Measurements from ENCODE around the gene SEC14L1.
A peak's percentile ranks its signal among the peaks of the same experiment; 100 is the strongest.

The SEC14L1 gene

GRCh38 chr17:77208856-77209255 is 68.1 kb downstream of the SEC14L1 start:
- Histone ChIP-seq H3K4me1 (ENCODE audit: low read length) (peaks cover 88% of the 10 kb centered on the region), H3K9me2 (replicated peaks; ENCODE audit: insufficient read depth, low read length) (no peaks in the 10 kb centered on the region), H3K36me3 (replicated peaks; ENCODE audit: insufficient read depth, low read length) (peaks cover 47% of the 10 kb centered on the region), H3K9me3 (replicated peaks; ENCODE audit: insufficient read depth, low read length) (no peaks in the 10 kb centered on the region), H3K9ac (ENCODE audit: low read length) (peak overlapping the region; percentile 66), H3K27ac (ENCODE audit: low read length) (peak overlapping the region; percentile 98), H3K4me2 (ENCODE audit: low read depth, low read length) (peak overlapping the region; percentile 41), H3K27me3 (replicated peaks; ENCODE audit: insufficient read depth, low read length) (no peaks in the 10 kb centered on the region), H3K4me3 (ENCODE audit: low read length) (no peak overlapping the region), H3K79me2 (ENCODE audit: low read length) (peaks cover 70% of the 10 kb centered on the region), H2AFZ (ENCODE audit: low read length) (no peak overlapping the region), H4K20me1 (ENCODE audit: insufficient read depth, low read length) (no peaks in the 10 kb centered on the region), H3F3A (ENCODE audit: insufficient read depth, low read length) (peaks cover 83% of the 10 kb centered on the region)
- TF ChIP-seq CTCF (IDR thresholded peaks at IDR 0.05; ENCODE audit: low read length) (no peak), EZH2phosphoT487 (IDR thresholded peaks at IDR 0.05; ENCODE audit: low read length) (no peak), EZH2 (optimal IDR thresholded peaks at IDR 0.05; ENCODE audit: low read depth, low read length) (no peak)
- DNase-seq = no peak

GRCh38 chr17:77209330-77209748 is 68.6 kb downstream of the SEC14L1 start:
- H3F3A ChIP-seq (ENCODE audit: insufficient read depth, low read length) = peaks cover 83% of the 10 kb centered on the region
- H2AFZ ChIP-seq (ENCODE audit: low read length) = no peak overlapping the region
- no peaks in the 10 kb centered on the region for H3K27me3 ChIP-seq (replicated peaks; ENCODE audit: insufficient read depth, low read length)
- peak overlapping the region; percentile 98 for H3K27ac ChIP-seq (ENCODE audit: low read length)
- no peak overlapping the region for H3K4me3 ChIP-seq (ENCODE audit: low read length)
- H3K4me1 ChIP-seq (ENCODE audit: low read length) = peaks cover 91% of the 10 kb centered on the region
- H3K4me2 ChIP-seq (ENCODE audit: low read depth, low read length) = peak overlapping the region; percentile 41
- no peaks in the 10 kb centered on the region for H3K9me3 ChIP-seq (replicated peaks; ENCODE audit: insufficient read depth, low read length)
- H3K9ac ChIP-seq (ENCODE audit: low read length) = peak overlapping the region; percentile 66
- peak; percentile 87 for DNase-seq
- peaks cover 70% of the 10 kb centered on the region for H3K79me2 ChIP-seq (ENCODE audit: low read length)
- H4K20me1 ChIP-seq (ENCODE audit: insufficient read depth, low read length) = no peaks in the 10 kb centered on the region
- no peaks in the 10 kb centered on the region for H3K9me2 ChIP-seq (replicated peaks; ENCODE audit: insufficient read depth, low read length)
- no peak for TF ChIP-seq EZH2 (optimal IDR thresholded peaks at IDR 0.05; ENCODE audit: low read depth, low read length)
- TF ChIP-seq CTCF (IDR thresholded peaks at IDR 0.05; ENCODE audit: low read length) = no peak
- no peak for TF ChIP-seq EZH2phosphoT487 (IDR thresholded peaks at IDR 0.05; ENCODE audit: low read length)
- H3K36me3 ChIP-seq (replicated peaks; ENCODE audit: insufficient read depth, low read length) = peaks cover 50% of the 10 kb centered on the region

- Histone ChIP-seq H2AFZ (ENCODE audit: low read length) (no peak overlapping the region), H3K36me3 (replicated peaks; ENCODE audit: insufficient read depth, low read length) (peaks cover 49% of the 10 kb centered on the region), H3K4me2 (ENCODE audit: low read depth, low read length) (peak overlapping the region; percentile 90), H3F3A (ENCODE audit: insufficient read depth, low read length) (peaks cover 77% of the 10 kb centered on the region), H3K79me2 (ENCODE audit: low read length) (peaks cover 70% of the 10 kb centered on the region), H3K9me2 (replicated peaks; ENCODE audit: insufficient read depth, low read length) (no peaks in the 10 kb centered on the region), H3K9me3 (replicated peaks; ENCODE audit: insufficient read depth, low read length) (no peaks in the 10 kb centered on the region), H3K27ac (ENCODE audit: low read length) (peak overlapping the region; percentile 98), H3K9ac (ENCODE audit: low read length) (peak overlapping the region; percentile 66), H4K20me1 (ENCODE audit: insufficient read depth, low read length) (no peaks in the 10 kb centered on the region), H3K27me3 (replicated peaks; ENCODE audit: insufficient read depth, low read length) (no peaks in the 10 kb centered on the region), H3K4me1 (ENCODE audit: low read length) (peaks cover 93% of the 10 kb centered on the region), H3K4me3 (ENCODE audit: low read length) (no peak overlapping the region)
- TF ChIP-seq EZH2phosphoT487 (IDR thresholded peaks at IDR 0.05; ENCODE audit: low read length) = no peak
- TF ChIP-seq EZH2 (optimal IDR thresholded peaks at IDR 0.05; ENCODE audit: low read depth, low read length) = no peak
- TF ChIP-seq CTCF (IDR thresholded peaks at IDR 0.05; ENCODE audit: low read length) = no peak
- DNase-seq = peak; percentile 92
These were observed 69.6 kb downstream of the SEC14L1 start for GRCh38 chr17:77210331-77210730.
